ENCODE data around the gene ZSCAN16. TPM values are rescaled to one million over a fixed set of nuclear protein-coding genes. Genes with fewer than 3 reads are reported as not detected.

ZSCAN16 gene
- total and polyA plus RNA-seq, 3 donors from 2014 or later: 3.5 to 4.4 (median 3.6) TPM

GRCh38 chr6:28171271-28171670 is 46.9 kb downstream of the ZSCAN16 start:
- no peaks in the 10 kb centered on the region for H3K4me1 ChIP-seq
- H3K9me3 ChIP-seq: no peaks in the 10 kb centered on the region
- no peak overlapping the region for H3K27ac ChIP-seq
- no peak overlapping the region for H3K4me3 ChIP-seq
- no peaks in the 10 kb centered on the region for H3K27me3 ChIP-seq
- TF ChIP-seq CTCF (IDR thresholded peaks at IDR 0.05) (no peak), POLR2A (IDR thresholded peaks at IDR 0.05) (no peak)
- no peaks in the 10 kb centered on the region for H3K36me3 ChIP-seq (ENCODE audit: low read depth, missing control alignments)
- DNase-seq: no peak
- WGBS, 2 donors: 72 to 78% methylated on average over 2 of the region's 2 CpGs
- intact Hi-C loops (cut with DNase I; ENCODE audit: low total_unique reads): no loop called here

- 91 to 98% methylated on average over 2 of the region's 2 CpGs for WGBS, 2 donors
- H3K36me3 ChIP-seq (ENCODE audit: low read depth, missing control alignments): no peaks in the 10 kb centered on the region
- DNase-seq: no peak
- no peak overlapping the region for H3K4me3 ChIP-seq
- H3K27ac ChIP-seq: no peak overlapping the region
- intact Hi-C loops (cut with DNase I; ENCODE audit: low total_unique reads): no loop called here
- no peaks in the 10 kb centered on the region for H3K4me1 ChIP-seq
- H3K9me3 ChIP-seq: no peaks in the 10 kb centered on the region
- H3K27me3 ChIP-seq: no peaks in the 10 kb centered on the region
- TF ChIP-seq POLR2A (IDR thresholded peaks at IDR 0.05) (no peak), CTCF (IDR thresholded peaks at IDR 0.05) (no peak)
Measured at GRCh38 chr6:28172006-28172405, 47.6 kb downstream of the ZSCAN16 start.

- Histone ChIP-seq H3K36me3 (ENCODE audit: low read depth, missing control alignments) (no peaks in the 10 kb centered on the region), H3K4me1 (no peaks in the 10 kb centered on the region), H3K27ac (no peak overlapping the region), H3K27me3 (no peaks in the 10 kb centered on the region), H3K4me3 (no peak overlapping the region), H3K9me3 (no peaks in the 10 kb centered on the region)
- DNase-seq: no peak
- TF ChIP-seq POLR2A (IDR thresholded peaks at IDR 0.05): no peak
- TF ChIP-seq CTCF (IDR thresholded peaks at IDR 0.05): no peak
- intact Hi-C loops (cut with DNase I; ENCODE audit: low total_unique reads): no loop called here
- WGBS, 2 donors: 85 to 92% methylated on average over 1 of the region's 1 CpG
Measured at GRCh38 chr6:28176373-28176772, 52.0 kb downstream of the ZSCAN16 start.

Other genes starting within 250 kb of the ZSCAN16 start
- not detected for gene OR2B2, start 212.2 kb upstream of the ZSCAN16 start, total RNA-seq
- gene OR2B2, start 212.2 kb upstream of the ZSCAN16 start, polyA plus RNA-seq (ENCODE audit: insufficient read depth, low read depth, low replicate concordance): not detected
- gene OR2B6, start 167.4 kb upstream of the ZSCAN16 start, total RNA-seq: 1 to 10 TPM in 1 of 2 donors, not detected in 1; 1.0 TPM
- not detected for gene OR2B6, start 167.4 kb upstream of the ZSCAN16 start, polyA plus RNA-seq (ENCODE audit: insufficient read depth, low read depth, low replicate concordance)
- 10 to 100 TPM in 1 of 2 donors, 1 to 10 TPM in 1; 9.2 to 17.9 TPM for gene ZNF165, start 44.0 kb upstream of the ZSCAN16 start, total RNA-seq
- 23.2 TPM for gene ZNF165, start 44.0 kb upstream of the ZSCAN16 start, polyA plus RNA-seq (ENCODE audit: insufficient read depth, low read depth, low replicate concordance)
- gene ZKSCAN8, start 17.3 kb downstream of the ZSCAN16 start, total RNA-seq: 10 to 100 TPM; 34.1 to 36.4 TPM
- 20.9 TPM for gene ZKSCAN8, start 17.3 kb downstream of the ZSCAN16 start, polyA plus RNA-seq (ENCODE audit: insufficient read depth, low read depth, low replicate concordance)
- 10 to 100 TPM; 36.5 to 38.2 TPM for gene ZSCAN9, start 100.7 kb downstream of the ZSCAN16 start, total RNA-seq
- gene ZSCAN9, start 100.7 kb downstream of the ZSCAN16 start, polyA plus RNA-seq (ENCODE audit: insufficient read depth, low read depth, low replicate concordance): 39.6 TPM
- gene ZKSCAN4, start 127.7 kb downstream of the ZSCAN16 start, total RNA-seq: 1 to 10 TPM; 7.2 to 8.8 TPM
- 23.2 TPM for gene ZKSCAN4, start 127.7 kb downstream of the ZSCAN16 start, polyA plus RNA-seq (ENCODE audit: insufficient read depth, low read depth, low replicate concordance)
- 10 to 100 TPM; 19.1 to 30.1 TPM for gene NKAPL, start 134.7 kb downstream of the ZSCAN16 start, total RNA-seq
- gene NKAPL, start 134.7 kb downstream of the ZSCAN16 start, polyA plus RNA-seq (ENCODE audit: insufficient read depth, low read depth, low replicate concordance): 27.2 TPM
- 10 to 100 TPM; 16.4 to 26.1 TPM for gene ZSCAN26, start 142.5 kb downstream of the ZSCAN16 start, total RNA-seq
- gene ZSCAN26, start 142.5 kb downstream of the ZSCAN16 start, polyA plus RNA-seq (ENCODE audit: insufficient read depth, low read depth, low replicate concordance): 11.4 TPM
- 1 to 10 TPM; 6.1 to 6.9 TPM for gene PGBD1, start 157.0 kb downstream of the ZSCAN16 start, total RNA-seq
- gene PGBD1, start 157.0 kb downstream of the ZSCAN16 start, polyA plus RNA-seq (ENCODE audit: insufficient read depth, low read depth, low replicate concordance): 4.8 TPM
- gene ZSCAN31, start 211.5 kb downstream of the ZSCAN16 start, total RNA-seq: 10 to 100 TPM; 21.4 to 29.0 TPM
- 51.3 TPM for gene ZSCAN31, start 211.5 kb downstream of the ZSCAN16 start, polyA plus RNA-seq (ENCODE audit: insufficient read depth, low read depth, low replicate concordance)
- gene ZKSCAN3, start 225.3 kb downstream of the ZSCAN16 start, total RNA-seq: 1 to 10 TPM; 8.1 to 8.3 TPM
- 5.4 TPM for gene ZKSCAN3, start 225.3 kb downstream of the ZSCAN16 start, polyA plus RNA-seq (ENCODE audit: insufficient read depth, low read depth, low replicate concordance)